DMS 273 (cell line): ENCODE data around the gene TMEM128.
"Not testable (repeated sequence)": the region's sequence is repeated elsewhere in the genome, so short reads cannot be mapped to it uniquely, and the experiment has no call there.

Experiments used
- DNase-seq: peaks from one replicate; lab custom pipeline; 2025; ENCODE audit not compliant: unreplicated experiment; lab: John Stamatoyannopoulos, UW

TMEM128 gene

DNA sequence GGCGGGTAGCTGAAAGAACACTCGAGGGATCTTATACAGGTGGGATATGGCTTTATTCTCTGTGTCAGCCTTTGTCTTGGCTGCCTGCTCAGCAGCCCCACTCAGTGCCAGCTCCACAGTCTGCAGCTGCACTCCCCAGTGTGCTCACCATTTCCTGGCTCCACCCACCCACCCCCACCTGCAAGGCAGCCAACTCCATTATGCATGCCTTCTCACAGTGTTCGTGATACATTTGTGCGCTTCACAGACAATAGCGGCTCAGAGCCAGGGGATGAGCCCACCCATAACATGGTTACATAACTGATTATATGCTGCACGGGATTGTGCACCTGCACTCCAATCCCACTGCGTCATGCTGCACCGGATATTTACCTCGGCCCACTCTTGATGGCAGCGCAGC is 8.8 kb upstream of the TMEM128 start:
- no peak for DNase-seq

DNA sequence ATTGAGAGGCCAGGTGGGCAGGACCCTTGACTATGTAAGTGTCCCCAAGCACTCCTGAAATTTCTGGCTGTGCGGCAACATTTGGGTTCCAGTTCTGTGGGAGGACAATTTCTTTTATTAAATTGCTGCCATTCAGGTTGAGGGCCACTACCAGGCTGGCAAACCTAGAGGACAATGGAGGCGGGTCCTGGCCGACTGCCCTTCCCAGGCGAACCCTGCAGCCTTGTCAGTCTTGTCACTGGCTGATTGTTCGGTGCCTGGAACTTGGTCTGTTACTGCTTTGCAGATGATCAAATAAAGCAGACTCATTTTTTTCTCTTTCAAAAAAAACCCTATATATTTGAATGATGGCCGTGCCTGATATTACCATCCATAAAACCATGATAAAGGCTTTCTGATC is 6.6 kb upstream of the TMEM128 start:
- DNase-seq = no peak

DNA sequence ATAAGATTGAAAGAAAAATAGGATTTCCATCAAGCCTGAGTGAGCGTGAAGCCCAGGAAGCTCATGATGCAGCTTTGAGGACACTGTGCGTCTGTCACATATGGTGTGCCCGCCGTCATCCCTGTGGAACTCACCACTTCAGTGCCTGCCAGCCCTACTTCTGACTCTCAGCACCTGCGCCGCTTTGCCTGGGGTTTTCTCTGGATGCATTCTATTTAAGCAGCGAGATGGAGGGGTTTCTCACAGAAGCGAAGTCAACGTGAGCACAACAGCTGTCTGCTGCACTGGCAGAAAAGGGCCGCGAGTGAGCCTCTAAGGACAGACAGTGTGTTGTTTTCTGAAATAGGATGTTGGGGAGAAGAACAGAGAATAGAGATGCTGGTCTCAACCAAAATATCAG is 6.2 kb upstream of the TMEM128 start:
- DNase-seq = no peak

DNA sequence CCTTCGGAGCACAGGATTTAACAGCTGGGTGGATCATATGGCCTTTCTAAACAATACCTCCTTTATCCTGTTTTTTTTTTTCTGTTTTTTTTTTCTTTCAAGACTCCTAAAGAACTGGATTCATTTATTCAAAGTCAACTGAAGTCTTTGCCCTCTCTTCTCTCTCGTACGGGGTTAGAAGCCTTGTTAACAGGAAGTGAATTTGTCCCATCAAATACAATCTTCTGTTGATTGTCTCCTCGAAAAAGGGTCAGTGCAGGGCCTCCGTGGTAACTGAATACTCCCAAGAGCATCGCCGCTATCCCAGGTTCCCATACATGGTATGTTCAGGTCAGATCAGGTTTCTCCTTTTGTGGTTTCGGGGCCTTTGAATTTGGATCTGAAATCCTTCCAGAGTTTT is 1.8 kb upstream of the TMEM128 start:
- no peak for DNase-seq

DNA sequence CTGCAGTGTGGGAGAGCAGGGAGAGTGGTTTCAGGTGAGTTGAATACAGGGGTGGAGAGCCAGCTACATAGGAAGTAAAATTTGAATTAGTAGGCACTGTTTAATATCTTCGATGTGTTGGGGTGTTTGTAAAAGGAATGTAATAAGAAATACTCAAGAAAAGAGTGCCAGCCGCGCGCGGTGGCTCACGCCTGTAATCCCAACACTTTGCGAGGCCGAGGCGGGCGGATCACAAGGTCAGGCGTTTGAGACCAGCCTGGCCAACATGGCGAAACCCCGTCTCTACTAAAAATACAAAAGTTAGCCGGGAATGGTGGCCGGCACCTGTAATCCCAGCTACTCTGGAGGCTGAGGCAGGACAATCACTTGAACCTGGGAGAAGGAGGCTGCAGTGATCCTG is 1.3 kb upstream of the TMEM128 start:
- not testable (repeated sequence) for DNase-seq

DNA sequence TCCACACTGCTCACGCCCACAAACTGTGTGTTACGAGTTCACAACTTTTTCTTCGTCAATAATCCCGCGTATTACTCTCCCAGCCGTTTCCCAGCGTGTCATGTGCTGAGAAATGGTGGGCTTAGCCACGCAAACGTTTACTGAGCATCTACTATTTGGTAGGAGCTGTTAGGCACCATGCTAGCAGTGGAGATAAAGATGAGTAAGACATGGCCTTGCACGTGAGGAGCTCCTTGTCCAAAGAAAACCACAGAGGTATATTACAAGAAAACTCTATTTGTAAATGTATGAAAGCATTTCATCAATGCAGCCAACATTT is 821 bp upstream of the TMEM128 start:
- no peak for DNase-seq

DNA sequence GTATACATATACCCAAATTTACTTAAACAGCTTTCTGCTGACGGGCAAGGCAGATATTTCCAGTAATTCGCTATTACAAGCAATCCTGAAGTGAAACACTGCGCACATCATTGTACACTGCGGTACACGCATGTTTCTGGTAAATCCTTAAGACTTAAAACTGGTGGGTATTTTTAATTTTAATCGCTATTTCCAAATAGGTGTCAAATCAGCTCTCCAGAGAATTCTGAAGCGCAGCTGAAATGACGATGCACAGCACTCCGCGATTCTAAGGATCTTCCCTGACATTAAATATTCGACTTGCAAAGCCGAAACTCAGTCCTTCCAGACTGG is 361 bp downstream of the TMEM128 start:
- no peak for DNase-seq

DNA sequence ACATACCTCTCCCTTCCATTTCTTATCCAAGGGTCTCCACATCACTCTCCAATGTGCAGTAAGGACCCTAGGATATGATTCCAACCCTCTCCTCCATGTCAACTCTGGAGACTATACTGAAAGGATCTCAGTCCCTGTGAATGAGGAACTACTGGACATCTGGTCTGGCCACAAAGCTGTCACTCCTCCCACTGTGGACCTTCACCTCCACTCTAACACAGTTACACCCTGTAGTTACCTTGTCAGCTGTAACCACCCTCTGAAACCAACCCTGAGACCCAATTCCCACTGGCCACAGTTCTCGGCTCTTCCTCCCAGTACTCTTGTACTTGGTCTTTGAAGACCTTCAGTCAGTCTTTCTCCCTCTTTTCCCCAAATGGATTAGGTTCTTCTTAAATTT is 2.9 kb downstream of the TMEM128 start:
- no peak for DNase-seq

DNA sequence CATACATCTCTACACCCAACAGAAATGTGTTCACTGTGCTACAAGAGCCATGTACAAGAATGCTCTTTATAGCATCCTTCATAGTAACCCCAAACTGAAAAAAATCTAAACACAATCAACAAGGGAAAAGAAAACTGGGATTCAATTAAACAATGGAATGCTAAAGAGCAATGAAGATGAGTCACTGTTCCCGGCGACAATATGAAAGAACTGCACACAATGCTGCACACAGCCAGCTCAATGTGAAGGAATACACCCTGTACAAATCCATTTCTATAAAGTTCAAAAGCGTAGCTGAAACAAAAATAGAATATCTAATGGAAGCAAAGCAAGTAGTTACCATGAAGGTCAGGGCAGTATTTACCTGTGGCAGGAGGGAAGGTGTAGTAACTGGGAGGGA is 8.5 kb downstream of the TMEM128 start:
- DNase-seq = not testable (repeated sequence)

DNA sequence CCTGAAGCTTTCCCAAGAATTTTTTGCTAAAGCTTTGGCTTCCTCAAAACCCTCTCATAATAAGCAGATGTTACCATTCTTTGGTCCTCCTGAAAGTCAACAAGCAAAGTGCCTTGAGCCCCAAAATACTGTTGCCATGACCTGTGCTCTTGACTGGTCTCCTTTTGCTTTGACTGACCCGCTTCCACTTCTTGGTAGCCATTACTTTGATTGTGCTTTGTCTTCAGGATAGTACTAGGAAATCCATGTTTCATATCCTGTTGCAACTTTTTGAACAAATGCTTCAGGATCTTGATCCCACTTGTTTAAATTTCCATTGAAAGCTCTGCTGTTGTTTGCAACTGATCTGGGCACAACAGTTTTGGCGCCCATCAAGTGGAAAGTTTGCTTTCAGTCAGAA is 14.4 kb downstream of the TMEM128 start:
- no peak for DNase-seq

DNA sequence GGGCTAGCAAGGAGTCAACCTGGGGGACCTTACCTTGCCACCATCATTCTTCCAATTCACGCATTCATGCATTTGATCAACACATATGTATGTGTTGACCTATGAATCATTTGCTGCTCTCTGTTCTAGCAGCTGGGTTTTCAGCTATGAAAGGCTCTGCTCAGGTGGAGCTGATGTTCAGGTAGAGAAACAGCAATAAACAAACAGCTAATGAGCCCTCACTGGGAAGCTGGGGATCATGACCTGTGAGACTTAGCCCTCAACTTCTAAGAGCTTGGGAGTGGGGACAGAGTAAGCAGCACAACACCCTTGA is 19.7 kb downstream of the TMEM128 start:
- DNase-seq = no peak

DNA sequence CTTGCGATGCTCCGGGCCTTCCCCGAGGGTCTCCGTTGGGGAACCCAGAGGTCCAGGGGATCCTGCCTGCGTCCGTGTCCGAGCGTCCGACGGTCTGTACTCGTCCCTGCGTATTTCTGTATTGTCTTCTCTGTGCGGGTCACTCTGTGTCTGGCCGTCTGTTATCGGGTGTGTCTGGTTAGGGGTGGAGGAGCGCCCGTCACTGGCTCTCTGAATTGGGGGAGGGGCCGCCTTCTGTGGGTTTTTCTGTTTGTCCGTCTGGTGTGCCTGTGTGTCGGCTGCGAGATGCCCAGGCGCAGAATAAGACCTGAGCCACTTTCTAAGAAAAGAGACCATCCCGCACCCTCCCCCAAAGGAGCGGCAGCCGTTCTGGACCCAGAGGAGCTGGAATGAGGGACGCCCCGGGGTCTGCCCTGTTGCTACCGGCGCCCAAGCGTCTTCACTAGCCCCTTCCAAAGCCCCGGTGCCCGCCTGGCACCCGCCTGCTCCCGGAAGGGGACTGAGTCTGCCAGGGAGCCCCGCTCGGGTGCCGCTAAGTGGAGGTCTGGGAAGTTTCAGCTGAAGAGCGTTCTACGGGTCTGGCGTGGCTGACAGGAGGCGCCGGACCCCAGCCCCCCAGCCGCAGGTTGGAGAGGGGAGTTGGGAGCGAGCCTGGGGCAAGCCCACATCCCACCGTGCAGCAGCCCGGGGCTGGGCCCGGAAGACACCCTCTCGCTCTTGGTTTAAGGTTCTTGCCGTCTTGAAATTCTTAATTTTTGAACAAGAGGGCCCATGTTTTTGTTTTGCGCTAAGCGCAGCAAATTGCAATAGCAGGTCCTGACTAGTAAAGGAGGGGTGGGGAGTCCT is 20.3 kb downstream of the TMEM128 start:
- DNase-seq = no peak

DNA sequence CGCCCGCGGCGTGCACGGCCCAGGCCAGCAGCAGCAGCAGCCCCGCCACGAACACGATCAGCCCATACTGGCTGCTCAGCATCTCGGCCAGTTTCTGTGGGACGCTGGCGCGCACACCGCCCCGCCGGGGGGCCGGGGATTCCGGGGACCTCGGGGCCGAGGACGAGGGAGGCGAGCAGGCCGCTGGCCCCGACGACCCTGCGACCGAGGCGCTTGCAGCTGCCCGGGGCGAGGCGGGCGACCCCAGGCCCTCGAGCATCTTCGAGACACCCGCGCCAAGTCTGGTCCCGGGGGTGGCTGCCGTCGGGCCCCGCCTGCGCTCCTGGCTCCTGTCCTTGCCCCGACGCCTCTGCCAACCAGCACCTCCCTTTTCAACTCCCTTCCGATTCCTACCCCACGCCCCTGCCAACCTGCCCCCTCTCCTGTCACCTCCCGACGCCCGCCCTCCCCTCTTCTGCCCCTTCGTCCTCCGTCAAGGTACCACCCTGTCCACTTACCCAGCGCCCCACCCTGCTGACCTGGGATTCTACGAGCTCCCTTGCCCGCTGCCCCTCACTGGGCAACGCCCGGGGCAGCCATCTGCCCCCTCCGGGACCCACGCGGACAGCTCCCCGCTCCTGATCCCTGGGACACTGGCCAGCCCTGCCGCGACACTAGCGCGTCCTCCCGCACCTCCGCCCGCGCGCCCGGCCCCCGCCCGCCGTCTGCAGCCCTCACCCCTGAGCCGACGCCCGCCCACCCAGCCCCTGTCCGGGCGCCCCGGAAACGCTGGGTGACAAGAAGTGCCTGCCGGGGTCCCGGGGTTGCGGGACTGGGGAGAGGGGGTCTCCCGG is 21.2 kb downstream of the TMEM128 start, which contains the start of gene OTOP1:
Gene OTOP1 (minus strand): TSS at position 324 of the 833 bp plus-strand sequence. CDS start 65 bp downstream, at position 259.
- DNase-seq = no peak

DNA sequence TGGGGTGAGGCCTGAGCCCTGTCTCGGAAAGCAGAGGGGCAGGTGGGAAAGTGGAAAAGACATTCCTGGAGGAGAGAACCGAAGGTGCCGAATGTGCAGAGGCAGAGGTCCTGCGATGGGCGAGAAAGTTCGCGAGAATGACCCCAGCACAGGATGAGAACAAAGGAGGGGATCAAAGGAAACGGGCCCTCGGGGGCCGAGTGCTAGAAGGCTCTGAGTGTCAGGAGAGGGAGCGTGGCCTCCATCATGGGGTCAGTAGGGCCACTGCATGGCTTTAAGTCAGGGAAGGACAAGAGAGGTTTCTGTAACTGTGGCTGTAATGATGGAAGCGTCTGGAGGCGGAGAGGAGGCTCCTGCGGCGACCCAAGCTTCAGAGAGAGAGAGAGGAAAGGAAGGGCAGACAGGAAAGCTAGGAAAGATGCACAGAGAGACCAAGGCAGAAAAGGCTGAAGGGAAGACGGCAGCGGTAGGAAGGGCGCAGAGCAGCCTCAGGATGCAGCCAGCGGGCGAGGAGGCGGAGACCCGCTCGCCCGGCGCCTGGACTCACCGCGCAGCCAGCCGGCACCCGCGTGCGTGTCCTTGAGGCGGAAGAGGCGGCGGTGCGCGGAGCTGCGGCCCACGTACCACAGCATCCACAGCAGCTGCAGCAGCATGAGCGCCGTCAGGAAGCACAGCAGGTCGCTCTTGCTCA is 22.0 kb downstream of the TMEM128 start:
- DNase-seq = no peak

DNA sequence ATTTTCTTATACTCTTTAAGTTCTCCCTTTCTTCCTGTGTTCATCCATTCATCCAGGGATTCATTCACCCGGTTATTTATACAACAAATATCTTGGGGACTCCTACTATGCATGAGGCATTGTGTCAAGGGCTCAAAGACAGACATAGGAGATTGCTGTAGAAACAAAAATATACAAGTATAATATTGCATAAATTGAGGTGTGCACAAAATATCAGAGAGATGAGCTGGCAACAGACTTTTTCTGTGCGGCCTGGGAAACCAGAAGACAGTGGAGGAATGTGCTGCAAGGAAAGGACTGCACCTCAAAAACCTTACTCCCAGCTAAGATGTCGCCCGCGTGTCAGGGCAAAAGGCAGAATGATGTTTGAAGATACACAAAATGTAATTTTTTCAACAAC is 30.9 kb downstream of the TMEM128 start:
- no peak for DNase-seq

DNA sequence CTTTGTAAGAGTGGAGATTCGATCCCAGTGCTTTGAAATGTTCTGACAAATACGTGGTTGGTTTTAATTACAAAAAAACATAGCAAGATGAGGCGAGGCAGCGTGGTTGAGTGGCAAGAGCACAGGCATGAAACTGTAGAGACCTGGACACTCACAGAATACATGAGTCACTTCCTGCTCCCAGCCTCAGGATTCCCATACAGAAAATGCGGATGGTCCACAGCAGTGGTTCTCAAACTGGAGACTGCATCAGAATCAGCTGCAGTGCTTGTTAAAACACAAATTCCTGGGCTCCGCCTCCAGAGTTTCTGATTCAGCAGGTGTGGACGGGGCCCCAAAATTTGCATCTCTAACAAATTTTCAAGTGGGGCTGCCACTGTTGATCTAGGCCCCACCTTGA is 31.4 kb downstream of the TMEM128 start:
- DNase-seq = no peak

DNA sequence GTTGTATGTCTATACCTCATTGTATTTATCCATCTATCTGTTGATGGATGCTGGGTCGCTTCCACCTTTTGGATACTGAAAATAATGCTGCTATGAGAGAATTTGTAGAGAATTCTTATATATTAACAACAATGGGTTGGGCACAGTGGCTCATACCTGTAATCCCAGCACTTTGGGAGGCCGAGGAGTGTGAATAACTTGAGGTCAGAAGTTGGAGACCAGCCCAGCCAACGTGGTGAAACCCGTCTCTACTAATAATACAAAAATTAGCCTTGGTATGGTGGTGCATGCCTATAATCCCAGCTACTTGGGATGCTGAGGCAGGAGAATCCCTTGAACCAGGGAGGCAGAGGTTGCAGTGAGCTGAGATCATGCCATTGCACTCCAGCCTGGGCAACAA is 34.3 kb downstream of the TMEM128 start:
- not testable (repeated sequence) for DNase-seq

DNA sequence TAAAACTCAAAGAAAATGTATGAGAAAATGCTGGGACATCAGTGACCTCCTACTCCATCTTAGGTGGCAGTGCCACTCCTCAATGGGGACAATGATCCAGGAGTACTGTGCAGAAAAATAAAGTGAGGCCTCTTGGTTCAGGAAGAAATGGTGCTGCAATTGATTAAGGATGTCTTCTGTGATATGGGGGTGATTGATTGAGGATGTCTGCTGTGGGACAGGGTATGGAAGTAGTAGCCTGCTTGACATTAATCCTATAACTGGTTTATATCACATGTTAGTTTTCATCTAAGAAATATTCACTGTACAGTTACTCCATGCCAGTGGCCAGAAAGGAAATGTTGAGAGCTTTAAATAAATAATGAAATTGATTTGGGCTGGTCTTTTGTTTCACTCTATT is 41.8 kb downstream of the TMEM128 start:
- DNase-seq = no peak

DNA sequence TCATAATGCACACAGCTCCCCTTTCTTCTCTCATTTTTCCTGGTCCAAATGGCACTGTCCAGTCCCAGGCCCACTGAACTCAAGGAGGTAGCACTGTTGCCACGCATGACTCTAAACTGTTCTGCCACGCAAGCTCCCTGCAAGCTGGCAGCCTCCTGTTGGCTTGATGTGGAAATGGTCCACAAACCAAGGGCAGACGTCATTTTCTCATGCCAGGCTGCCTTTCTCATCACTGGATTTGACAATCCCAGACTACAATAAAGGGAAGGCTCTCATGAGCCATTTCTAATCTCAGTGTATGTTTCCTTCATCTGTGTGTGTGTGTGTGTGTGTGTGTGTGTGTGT is 43.6 kb downstream of the TMEM128 start:
- no peak for DNase-seq

DNA sequence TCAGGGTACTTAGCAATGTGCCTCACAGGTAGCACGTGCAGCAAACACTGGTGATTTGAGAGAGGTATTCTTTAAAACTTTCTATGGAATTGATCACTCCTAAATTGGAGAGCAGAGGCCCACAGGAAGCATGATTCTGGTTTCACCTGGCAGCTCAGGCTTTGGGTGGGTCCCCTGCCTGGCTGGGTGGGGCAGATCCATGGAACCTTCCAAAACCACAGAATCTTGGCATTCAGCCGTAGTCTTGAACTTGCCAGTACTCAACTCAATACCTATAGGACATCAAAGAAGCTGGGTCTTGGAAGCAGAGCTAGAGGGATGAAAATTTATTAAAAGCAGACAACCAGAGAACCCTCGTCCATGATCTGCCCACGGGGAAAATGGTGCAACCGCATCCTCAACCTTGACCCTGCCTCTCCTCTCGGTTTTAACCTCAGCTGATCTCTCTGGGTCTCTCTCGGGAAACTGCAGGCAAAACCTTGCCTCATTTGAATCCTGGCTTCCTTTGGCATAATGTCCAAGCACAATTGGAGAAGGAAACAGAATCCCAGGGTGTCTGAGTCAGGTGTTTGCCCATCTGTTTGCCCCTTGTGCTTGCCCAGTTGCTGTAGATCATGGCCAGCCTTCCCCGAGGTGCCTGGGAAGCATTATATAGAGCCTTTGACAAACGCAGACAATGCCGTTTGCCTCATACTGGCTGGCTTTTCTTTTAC is 44.2 kb downstream of the TMEM128 start:
- DNase-seq = peak; percentile 19

DNA sequence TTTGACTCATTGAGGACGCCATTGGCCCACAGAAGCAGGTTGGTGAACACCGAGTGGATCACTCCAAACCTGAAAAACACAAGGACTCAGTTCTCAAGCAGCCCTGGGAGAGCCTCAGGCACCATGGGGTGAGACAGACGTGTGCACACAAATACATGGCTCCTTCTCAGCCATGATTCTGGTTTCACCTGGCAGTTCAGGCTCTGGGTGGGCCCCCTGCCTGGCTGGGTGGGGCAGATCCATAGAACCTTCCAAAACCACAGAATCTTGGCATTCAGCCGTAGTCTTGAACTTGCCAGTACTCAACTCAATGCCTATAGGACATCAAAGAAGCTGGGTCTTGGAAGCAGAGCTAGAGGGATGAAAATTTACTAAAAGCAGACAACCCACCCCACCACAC is 45.5 kb downstream of the TMEM128 start:
- no peak for DNase-seq

DNA sequence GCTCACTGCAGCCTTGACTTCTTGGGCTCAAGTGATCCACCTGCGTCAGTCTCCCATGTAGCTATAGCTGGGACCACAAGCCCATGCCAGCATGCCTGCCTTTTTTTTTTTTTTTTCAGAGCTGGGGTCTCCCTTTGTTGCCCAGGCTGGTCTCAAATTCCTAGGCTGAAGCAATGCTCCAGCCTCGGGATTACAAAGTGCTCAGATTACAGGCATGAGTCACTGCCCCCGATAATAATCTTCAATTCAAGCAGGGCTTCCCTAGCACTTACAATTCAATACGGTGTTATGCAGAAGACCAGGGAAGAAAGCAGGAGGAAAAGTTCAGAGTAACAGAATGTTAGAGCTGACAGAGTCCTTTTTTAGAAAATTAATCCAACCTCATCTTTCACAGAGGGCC is 47.4 kb downstream of the TMEM128 start:
- DNase-seq = no peak
